GM21786 (cell line): ENCODE data around the gene PLTP.
"Not testable (repeated sequence)": the region's sequence is repeated elsewhere in the genome, so short reads cannot be mapped to it uniquely, and the experiment has no call there.

Experiments used
- ATAC-seq: cut with Tn5 transposase; IDR thresholded peaks from one replicate; pipeline ENCODE4 v1.9.1; 2021; ENCODE audit not compliant: unreplicated experiment

PLTP gene

DNA sequence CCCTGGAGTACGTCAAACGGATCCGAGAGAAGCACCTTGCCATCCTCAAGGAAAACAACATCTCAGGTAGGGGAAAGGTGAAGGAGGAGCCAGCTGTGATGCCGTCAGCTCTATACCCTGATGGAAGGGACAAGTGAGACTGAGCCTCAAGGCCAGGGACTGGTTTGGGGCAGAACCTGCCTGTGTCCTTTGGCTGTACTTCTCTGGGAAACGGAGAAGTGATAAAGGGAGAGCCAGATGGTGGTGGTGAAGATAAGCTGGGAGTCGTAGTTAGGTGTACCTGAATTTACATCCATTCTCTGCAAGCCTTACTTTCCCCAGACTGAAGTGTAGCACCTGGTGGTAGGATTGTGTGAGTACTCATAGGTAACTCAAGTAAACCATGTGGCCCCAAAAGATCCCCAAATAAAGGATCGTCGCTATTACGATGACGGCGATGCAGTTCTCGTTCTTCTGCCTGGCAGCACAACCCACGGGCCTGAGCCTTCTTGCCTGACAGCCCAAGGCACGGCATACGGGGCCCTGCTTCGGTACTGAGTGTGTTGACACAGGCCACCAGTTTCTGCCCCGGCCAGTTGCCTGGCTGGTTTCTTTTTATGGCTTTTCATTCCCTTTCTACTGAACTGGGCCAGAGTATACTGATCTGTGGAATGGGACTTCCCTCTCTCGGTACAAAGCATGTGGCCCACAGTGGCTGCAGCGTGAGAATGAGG is 33.2 kb upstream of the PLTP start:
- no peak for ATAC-seq

DNA sequence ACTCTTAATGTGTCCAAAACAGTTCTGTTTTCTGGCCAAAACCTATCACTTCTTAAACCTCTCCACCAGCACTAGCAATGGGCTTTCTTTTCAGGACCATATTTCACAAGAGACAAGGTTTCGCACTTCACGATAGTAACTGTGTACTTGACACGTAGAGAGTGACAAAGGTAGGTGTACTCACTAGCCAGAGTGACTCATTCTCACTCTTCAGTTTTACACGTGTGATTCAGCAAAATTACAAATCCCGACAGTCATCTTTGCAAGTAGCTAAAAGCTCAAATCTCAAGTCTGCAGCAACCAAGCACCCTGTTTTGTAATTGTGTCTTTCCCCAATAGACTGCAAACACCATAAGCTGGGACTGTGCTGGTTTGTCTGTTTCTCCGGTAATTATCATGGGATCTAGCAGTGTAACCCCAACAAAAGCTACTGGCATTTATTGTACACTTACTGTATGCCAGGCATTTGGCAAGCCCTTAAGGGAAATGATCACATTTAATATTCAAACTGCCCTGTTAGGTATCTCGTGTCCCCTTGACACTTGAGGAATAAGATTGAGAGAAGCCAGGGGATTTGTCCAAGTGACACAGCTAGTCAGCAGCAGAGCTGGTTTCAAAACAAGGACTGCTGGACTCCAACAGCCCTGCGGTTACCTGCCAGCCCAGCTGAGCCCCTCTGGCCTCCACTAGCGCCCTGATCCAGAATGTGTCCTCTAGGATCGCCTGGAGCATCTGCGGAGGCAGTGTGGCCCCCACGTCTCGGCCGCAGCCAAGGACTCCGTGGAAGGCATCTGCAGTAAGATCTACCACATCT is 32.4 kb upstream of the PLTP start:
- no peak for ATAC-seq

DNA sequence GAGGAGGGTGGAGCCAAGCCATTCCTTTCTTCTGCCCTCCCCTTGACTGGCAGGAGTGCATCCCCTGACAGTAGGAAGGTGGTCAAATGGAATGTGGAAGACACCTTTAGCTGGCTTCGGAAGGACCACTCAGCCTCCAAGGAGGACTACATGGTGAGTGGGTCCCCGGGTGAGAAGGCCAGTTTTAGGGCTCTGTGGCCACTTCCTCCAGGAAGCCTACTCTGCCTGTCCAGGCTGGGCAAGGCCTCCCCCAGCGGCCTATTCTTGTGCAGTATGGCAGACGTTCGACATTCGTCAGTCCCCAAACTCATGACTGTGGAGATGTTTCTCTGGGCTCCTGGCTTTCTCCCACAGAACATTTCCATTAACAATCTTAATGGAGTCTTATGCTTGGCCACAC is 31.7 kb upstream of the PLTP start:
- no peak for ATAC-seq

DNA sequence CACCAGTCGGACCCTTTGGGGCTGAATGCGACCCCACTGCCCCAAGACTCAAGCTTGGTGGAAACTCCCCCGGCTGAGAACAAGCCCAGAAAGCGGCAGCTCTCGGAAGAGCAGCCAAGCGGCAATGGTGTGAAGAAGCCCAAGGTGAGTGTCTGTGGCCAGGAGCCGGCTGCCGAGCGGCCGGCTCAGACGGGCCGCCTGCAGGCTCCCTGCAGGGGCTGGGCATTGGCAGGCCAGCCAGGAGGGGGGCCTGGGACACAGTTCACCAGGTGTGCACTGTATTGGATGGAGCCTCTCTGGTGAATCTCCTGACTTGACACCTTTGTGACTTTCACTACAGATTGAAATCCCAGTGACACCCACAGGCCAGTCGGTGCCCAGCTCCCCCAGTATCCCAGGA is 28.5 kb upstream of the PLTP start:
- ATAC-seq = no peak

DNA sequence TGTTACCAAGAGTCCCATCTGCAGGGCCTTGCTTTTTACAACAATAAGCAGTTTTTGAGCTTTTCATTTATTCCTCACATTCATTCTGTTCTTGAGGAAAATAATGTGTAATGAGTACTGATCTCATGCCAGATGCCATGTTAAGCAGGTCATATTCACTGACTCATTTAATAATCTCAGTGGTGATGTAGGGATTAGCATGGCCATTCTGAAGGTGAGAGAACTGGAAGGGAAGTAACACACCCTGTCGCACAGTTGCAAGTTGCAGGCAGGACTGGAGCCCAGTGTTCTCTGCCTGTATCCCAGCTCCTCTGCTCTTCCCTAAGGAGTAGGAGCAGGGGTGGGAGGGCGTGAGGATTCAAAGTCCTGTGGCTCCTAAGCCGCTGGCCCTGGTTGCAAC is 28.1 kb upstream of the PLTP start:
- ATAC-seq = no peak

DNA sequence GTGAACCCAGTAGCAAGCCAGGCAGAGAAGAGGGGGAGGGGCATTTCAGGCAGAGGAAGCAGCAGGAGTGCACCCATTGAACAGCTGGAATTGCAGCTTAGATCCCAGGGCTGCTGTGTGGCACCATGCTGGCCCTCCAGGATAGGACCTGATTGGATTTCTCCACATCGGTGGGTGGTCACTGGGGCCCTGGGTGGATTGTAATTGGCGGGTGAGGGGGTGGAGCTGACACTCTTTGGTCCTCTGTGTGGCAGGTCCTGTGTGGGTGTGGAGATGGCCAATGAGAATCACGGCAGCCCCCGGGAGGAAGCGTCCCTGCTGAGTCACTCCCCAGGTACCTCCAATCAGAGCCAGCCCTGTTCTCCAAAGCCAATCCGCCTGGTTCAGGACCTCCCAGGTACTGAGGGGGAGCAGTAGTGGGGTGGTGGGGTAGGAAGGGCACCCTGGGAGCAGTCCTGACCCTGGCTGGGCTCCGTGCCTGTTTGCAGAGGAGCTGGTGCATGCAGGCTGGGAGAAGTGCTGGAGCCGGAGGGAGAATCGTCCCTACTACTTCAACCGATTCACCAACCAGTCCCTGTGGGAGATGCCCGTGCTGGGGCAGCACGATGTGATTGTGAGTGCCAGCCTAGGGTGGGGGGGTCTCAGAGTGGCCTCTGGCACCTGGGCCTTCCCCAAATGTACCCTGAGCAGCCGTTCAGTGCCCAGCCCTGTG is 26.9 kb upstream of the PLTP start:
- no peak for ATAC-seq

DNA sequence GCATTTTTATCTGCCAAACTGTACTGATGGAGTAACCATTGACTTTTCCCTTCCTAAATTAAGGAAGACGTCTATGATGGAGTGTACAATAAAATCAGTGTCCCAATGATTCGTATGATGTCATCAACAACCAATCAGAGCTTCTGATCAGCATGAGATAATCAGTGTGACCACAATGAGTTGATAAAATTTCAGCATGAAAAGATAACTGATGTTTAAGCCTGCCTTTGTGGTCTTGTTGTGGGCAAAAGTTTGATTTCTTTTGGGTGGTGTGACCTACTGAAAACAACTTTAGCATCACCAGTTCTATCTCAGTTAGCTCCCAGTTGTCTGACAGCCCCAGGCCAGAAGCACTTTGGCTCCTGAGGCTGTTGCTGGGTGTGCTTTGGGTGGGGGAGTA is 25.8 kb upstream of the PLTP start:
- no peak for ATAC-seq

DNA sequence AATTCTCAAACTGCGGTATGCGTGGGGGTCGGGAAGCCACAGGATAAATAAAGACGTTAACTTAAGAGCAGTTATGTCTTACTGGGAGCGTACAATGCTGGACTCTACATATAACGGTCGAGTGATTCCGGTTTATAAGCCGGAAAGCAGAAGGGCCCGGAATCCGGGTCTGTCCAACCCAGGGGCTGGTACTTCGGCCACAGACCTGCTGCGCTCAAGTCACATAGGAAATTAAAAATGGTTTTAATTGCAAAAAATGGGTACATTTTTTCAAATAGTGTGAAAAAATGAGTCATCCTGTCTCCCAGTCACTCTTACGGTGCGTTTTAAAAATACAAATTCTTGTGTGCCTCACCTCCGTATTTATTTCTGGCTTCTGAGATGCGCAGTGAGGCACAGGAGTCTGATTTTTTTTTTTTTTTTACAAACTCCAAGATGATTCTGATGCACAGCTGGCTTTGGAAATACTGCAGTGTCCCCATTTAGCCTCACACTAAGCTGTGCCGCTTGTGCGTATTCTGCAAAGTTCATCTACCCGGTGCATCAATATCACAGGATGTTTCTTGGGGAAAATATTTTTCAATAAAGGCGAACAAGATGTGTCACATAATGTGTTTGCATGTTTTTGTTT is 23.6 kb upstream of the PLTP start:
- no peak for ATAC-seq

DNA sequence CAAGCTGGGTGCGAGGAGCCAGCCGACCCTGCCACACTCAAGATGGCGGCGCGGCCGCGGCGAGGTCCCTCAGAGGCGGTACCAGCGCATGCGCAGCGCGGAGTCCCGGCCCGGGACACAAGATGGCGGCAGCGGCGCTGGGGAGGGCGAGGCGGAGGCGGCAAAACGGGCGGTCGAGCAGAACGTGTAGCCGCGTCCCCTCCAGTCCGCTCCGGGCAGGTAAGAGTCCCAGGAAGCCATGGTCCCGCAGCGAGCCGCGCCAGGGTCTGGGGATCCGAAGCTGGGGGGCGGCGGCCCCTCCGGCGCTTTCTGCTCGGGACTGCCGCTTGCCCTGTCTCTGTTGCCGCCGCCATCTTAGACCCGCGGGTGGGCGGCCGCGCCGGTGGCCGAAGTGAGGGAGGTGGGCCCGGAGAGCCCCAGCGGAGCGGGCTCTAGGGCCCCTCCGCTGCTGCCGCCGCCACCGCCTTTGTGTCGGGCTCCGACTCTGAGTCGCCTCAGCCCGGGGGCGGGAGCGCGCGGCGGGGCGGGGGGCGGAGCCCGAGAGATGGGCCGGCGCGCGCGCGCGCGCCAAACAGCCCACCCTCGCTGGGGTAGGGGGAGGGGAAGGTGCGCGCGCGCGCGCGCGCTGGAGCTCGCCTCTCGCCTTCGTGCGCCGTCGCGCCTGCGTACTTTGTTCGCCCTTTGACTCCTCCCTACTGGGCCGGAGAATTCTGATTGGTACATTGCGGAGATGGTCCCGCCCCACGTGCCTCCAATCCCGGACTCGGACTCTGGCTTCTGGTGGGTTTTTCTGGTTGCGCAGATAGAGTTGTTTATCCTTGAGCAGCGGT is 22.8 kb upstream of the PLTP start, which contains the start of gene PCIF1:
Gene PCIF1, plus strand, starts transcription at position 98 of the 830 bp plus-strand sequence. CDS start 4,317 bp downstream, outside the sequence.
- peak; percentile 60 for ATAC-seq

DNA sequence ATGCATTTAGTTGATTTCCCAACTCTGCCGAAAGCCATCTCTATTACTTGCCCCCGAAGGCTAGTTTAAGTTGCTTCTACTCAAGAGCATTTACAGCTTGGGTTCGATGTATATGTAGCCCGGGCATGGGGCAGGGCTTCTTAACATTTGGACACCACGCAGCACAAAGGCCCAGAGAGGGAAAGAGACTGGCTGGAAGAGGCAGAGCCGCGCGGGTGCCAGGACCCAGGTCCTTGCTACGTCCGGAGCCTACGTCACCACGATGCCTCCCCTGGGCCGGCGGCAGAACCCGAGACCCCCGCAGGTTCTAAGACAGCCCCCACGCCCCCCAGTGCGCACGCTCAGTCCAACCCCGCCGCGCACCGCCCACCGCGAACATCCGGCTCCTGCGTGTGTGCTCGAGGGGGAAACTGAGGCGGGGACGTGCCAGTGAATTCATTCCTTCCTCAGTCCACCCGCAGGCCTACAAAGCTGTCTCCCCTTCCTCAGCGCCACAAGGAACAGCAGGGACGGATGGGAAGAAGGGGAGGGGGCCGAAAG is 22.2 kb upstream of the PLTP start:
- peak; percentile 12 for ATAC-seq

DNA sequence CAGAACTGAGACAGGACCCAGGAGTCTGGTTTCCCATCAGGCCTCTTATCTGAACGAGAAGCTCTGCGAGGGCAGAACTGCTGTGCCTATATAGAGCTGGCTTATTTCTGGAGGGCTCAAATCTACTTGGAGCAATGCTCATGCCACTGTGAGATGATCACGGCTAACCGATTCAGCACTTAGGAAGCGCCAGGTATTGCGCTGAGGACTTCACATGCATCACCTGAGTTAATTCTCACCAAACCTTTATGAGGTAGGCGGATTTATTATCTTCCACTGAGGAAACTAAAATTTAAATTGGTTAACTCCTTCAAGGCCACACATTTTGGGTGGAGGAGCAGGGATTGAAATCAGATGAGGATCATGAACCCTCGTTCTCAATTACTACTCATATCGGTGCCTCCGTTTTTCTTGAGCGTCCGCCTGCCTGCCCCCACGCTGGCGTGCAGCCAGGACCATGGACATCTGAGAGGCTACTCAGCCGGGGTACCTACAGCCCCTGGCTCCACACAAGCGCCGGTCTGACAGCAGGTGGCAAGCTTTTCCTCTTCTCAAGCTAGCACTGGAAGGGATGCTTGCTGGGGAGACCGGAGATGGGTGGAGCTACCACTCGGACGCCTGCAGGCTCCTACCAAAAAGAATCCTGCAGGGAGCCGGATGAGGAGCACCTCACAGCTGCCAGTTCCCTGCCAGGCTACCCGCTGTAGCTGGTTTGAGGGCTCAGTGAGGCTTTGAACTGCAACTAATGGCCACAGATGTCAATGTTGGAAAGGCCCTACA is 21.5 kb upstream of the PLTP start:
- peak; percentile 31 for ATAC-seq

DNA sequence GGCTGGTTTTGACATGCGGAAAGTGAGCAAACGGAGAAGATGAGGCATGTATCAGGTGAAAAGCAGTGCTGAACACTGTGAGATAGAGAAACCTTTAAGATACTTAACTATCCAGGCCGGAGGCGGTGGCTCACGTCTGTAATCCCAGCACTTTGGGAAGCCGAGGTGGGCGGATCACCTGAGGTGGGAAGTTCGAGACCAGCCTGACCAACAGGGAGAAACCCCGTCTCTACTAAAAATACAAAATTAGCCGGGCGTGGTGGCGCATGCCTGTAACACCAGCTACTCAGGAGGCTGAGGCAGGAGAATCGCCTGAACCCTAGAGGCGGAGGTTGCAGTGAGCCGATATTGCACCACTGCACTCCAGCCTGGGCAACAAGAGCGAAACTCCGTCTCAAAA is 19.7 kb upstream of the PLTP start:
- not testable (repeated sequence) for ATAC-seq

DNA sequence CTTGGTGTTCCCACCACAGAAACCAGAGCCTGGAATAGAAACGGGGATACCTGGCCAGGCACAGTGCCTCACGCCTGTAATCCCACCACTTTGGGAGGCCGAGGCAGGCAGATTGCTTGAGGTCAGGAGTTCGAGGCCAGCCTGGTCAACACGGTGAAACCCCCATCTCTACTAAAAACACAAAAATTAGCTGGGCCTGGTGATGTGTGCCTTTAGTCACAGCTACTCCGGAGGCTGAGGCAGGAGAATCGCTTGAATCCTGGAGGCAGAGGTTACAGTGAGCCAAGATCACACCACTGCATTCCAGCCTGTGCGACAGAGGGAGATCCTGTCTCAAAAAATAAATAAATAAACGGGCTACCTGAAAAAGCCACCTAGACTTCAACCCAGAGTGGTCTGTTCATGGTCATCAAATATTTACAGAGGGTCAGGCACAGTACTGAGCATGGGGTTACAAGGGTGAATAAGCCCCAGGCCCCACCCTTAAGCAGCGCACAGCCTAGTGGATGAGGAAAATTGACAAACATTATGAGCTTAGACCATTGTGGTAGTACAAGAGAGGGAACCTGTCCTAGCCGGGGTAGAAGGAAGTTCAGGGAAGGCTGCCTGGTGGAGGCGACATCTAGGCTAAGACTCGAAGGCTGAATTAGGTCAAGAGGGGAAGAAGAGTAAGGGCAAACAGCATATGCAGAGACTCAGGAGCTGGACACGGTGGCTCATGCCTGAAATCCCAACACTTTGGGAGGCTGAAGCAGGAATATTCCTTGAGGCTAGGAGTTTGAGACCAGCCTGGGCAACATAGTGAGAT is 15.3 kb upstream of the PLTP start:
- ATAC-seq = no peak

DNA sequence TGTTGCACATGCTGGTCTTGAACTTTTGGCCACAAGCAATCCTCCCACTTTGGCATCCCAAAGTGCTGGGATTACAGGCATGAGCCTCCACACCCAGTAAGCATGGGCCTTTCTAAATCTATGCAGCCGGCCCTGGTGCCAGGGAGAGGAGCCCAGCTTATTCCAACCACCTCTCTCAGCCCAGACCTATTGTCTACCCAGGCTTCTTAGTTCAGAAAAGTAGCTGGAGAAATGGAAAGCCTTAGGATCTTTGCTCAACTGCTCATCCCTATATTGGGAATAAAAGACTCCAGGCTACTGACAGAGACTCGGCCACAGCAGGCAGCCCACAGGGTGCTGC is 14.7 kb upstream of the PLTP start:
- ATAC-seq = no peak

DNA sequence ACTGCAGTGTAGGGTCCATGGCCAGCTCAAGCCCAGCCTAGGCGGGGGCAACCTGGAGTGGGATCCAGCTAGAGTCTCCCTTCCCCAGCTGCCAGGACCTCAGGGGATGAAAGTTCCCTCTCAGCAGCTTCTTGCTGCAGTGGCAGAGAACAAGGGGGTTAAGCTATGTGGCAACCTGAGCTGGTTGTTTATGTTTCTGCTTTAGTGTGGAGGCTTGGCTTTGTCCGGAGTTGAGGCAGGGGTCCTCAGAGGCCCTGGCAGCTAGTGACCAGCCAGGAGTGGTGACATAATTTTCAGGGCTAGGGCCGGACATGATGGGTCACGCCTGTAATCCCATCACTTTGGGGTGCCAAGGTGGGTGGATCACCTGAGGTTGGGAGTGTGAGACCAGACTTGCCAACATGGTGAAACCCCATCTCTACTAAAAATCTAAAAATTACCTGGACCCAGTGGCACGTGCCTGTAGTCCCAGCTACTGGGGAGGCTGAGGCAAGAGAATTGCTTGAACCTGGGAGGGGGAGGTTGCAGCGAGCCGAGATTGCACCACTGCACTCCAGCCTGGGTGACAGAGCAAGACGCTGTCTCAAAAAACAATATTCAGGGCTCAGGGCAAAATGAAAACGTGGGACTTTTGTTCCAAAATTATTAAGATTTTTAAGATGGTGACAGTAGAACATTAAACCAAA is 14.0 kb upstream of the PLTP start:
- ATAC-seq = no peak

DNA sequence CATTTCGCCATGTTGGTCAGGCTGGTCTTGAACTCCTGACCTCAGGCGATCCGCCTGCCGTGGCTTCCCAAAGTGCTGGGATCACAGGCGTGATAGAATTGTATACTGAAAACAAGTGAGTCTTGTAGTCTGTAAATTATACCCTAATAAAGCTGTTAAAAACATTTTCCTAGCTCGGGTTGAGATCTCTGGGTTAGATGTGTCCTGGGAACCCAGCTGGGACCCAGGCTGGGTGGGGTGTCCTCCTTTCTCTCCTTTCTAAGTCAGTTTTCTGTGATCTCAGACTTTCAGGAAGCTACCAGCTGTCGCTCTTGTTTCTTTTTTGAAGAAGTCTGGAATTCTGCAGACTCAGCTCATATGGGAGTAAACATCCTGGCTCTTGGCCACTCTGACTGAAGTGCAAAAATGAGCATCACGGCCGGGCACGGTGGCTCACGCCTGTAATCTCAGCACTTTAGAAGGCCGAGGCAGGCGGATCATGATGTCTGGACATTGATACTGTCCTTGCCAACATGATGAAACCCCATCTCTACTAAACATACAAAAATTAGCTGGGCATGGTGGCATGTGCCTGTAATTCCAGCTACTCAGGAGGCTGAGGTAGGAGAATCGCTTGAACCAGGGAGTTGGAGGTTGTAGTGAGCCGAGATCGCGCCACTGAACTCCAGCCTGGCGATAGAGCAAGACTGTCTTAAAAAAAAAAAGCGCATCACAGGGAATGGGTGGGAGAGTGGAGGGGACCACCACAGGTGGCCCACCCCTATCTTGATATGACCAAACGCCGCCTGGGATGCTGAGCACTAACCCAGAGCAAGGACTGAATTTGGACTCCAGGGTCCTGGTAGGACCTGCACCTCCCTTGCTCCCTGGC is 12.7 kb upstream of the PLTP start:
- ATAC-seq = no peak
